Coronary artery (tissue), 2 donors: Measurements from ENCODE around the gene SPATA17.
"Not testable (repeated sequence)": the region's sequence is repeated elsewhere in the genome, so short reads cannot be mapped to it uniquely, and the experiment has no call there.

ENCODE experiments used
- DNase-seq: peaks from one replicate; pipeline ENCODE4 v3.0.0-alpha.2; 2017; ENCODE audit warnings: low spot score
- H3K27ac ChIP-seq, 2 donors: fragments of 200-600 bp; sonication (generic); one replicate each; pipeline ENCODE4 v1.5.1; 2016 to 2019
- H3K4me3 ChIP-seq: fragments of 200-600 bp; sonication (generic); 2 replicates; pipeline ENCODE4 v1.5.1; 2016; ENCODE audit warnings: mild to moderate bottlenecking, moderate library complexity
- CTCF ChIP-seq: fragments of 200-600 bp; sonication (generic); IDR thresholded peaks from one replicate; pipeline ENCODE4 v1.5.1; 2019; ENCODE audit warnings: antibody characterized with exemption

The SPATA17 gene, protein sequence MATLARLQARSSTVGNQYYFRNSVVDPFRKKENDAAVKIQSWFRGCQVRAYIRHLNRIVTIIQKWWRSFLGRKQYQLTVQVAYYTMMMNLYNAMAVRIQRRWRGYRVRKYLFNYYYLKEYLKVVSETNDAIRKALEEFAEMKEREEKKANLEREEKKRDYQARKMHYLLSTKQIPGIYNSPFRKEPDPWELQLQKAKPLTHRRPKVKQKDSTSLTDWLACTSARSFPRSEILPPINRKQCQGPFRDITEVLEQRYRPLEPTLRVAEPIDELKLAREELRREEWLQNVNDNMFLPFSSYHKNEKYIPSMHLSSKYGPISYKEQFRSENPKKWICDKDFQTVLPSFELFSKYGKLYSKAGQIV

GRCh38 chr1:217630711-217631591 is at the start of gene SPATA17, which contains the start of gene GPATCH2:
SPATA17 (plus strand) TSS chr1:217631344; CDS start chr1:217631379, 35 bp downstream.
GPATCH2 (minus strand) TSS chr1:217631090; CDS start chr1:217630971, 119 bp downstream.
- TF ChIP-seq CTCF = no peak
- Histone ChIP-seq H3K4me3 (peak within 1 kb of the TSS; percentile 90), H3K27ac (peak within 1 kb of the TSS; percentile 86 to 89)
- peak; percentile 83 for DNase-seq

GRCh38 chr1:217584286-217584811 is 46.8 kb upstream of the SPATA17 start:
- H3K27ac ChIP-seq, DNase-seq, H3K4me3 ChIP-seq: not testable (repeated sequence)

DNA sequence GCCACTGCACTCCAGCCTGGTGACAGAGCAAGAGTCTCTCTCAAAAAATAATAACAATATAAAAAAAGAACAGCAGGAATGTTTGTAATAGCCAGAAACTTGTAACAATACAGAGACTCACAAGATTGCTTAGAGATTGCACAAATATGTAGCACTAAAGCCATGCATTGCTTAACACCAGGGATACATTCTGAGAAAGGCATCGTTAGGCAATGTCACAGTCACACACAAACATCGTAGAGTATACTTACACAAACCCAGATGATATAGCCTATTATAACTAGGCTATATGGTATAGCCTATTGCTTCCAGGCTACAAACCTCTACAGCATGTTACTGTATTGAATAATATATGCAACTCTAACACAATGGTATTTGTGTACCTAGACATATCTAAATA is 45.6 kb upstream of the SPATA17 start:
- no peak for TF ChIP-seq CTCF
- H3K27ac ChIP-seq = no peak overlapping the region
- no peak overlapping the region for H3K4me3 ChIP-seq
- no peak for DNase-seq

DNA sequence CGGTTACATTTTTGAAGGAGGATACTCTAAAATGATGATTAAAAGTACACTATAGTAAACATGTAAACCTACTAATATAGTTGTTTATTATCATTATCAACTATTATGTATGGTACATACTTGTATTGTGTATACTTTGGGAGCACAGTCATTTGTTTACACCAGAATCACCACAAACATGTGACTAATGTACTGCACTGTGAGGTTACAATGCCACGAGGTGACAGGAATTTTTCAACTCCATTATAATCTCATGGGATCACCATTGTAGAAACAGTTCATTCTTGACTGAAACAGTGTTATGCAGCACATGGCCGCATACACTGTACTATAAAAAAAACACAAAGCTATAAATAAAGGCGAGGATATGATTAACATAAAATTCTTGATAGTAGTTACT is 44.6 kb upstream of the SPATA17 start:
- DNase-seq = no peak
- Histone ChIP-seq H3K27ac (no peak overlapping the region), H3K4me3 (no peak overlapping the region)
- no peak for TF ChIP-seq CTCF

GRCh38 chr1:217590598-217590997 is 40.5 kb upstream of the SPATA17 start:
- H3K4me3 ChIP-seq = no peak overlapping the region
- H3K27ac ChIP-seq = no peak overlapping the region
- TF ChIP-seq CTCF = no peak
- no peak for DNase-seq

- DNase-seq = no peak
- no peak for TF ChIP-seq CTCF
- Histone ChIP-seq H3K4me3 (no peak overlapping the region), H3K27ac (no peak overlapping the region)
Observed at GRCh38 chr1:217599154-217599553, 32.0 kb upstream of the SPATA17 start.

- TF ChIP-seq CTCF = no peak
- no peak for DNase-seq
- Histone ChIP-seq H3K4me3 (no peak overlapping the region), H3K27ac (no peak overlapping the region)
Observed at GRCh38 chr1:217602380-217602779, 28.8 kb upstream of the SPATA17 start.
